Adrenal gland (tissue), 5 donors: ENCODE data around the gene HEXB.

Source experiments
- CTCF ChIP-seq, 6 experiments: fragments of 450-650 bp in 4 of 6; fragments of 200-600 bp in 2 of 6; sonication (generic) in 1 of 6; IDR thresholded peaks; 1 replicate in 5 of 6; 2 replicates in 1 of 6; pipeline versions ENCODE4 v1.5.1 to v1.8.0; 2016 to 2021; ENCODE audit warnings: antibody characterized with exemption in 6 of 6, mild to moderate bottlenecking in 2 of 6, moderate library complexity in 1 of 6
- POLR2A ChIP-seq, 2 donors: fragments of 450-650 bp; IDR thresholded peaks; one replicate each; pipeline ENCODE4 v1.6.1; 2017; ENCODE audit warnings: antibody characterized with exemption in 2 of 2, mild to moderate bottlenecking in 2 of 2, moderate library complexity in 1 of 2
- donor health status: DM: no; HTN: no; CAD: no.

- TF ChIP-seq CTCF (IDR thresholded peaks at IDR 0.05) = no peak
- no peak for TF ChIP-seq POLR2A (IDR thresholded peaks at IDR 0.05)
Observed at GRCh38 chr5:74638970-74639806, 45.8 kb upstream of the HEXB start.
